K562 (cell line): ENCODE measurements around the gene TM7SF2. TPM values are rescaled to one million over a fixed set of nuclear protein-coding genes. Genes with fewer than 3 reads are reported as not detected.
A peak's percentile ranks its signal among the peaks of the same experiment; 100 is the strongest.

Experiments used
- ATF1 ChIP-seq, 2 experiments: fragments of 450-650 bp in 1 of 2; IDR thresholded peaks; 2 replicates each; pipeline ENCODE4 v1.6.1; 2016; ENCODE audit warnings: missing compliant biosample characterization in 1 of 2, missing genetic modification characterization in 1 of 2
- BACH1 ChIP-seq: fragments of 200-800 bp; sonication (Bioruptor generic); IDR thresholded peaks from 2 replicates; pipeline ENCODE4 v1.6.1; 2016; ENCODE audit warnings: missing genetic modification characterization, missing compliant biosample characterization
- C11orf30 ChIP-seq: fragments of 450-650 bp; IDR thresholded peaks from 2 replicates; pipeline ENCODE4 v1.6.1; 2016; ENCODE audit warnings: low read depth, mild to moderate bottlenecking
- CHD1 ChIP-seq: fragments of 200-600 bp; sonication (generic); IDR thresholded peaks from one replicate; pipeline ENCODE4 v1.6.1; 2012; ENCODE audit warnings: mild to moderate bottlenecking, moderate library complexity, low read length, inconsistent platforms
- DNMT1 ChIP-seq: fragments of 450-650 bp; IDR thresholded peaks from 2 replicates; pipeline ENCODE4 v1.6.1; 2016; ENCODE audit warnings: antibody characterized with exemption, mild to moderate bottlenecking
- FOXJ2 ChIP-seq: fragments of 200-800 bp; sonication (Bioruptor generic); IDR thresholded peaks from 2 replicates; pipeline ENCODE4 v1.6.1; 2016; ENCODE audit warnings: missing genetic modification characterization, missing compliant biosample characterization
- GATAD2A ChIP-seq: fragments of 450-650 bp; IDR thresholded peaks from 2 replicates; pipeline ENCODE4 v1.6.1; 2017
- IFI16 ChIP-seq: fragments of 250-450 bp; sonication (Bioruptor Pico); IDR thresholded peaks from 2 replicates; pipeline ENCODE4 v2.1.2; 2022; ENCODE audit warnings: mild to moderate bottlenecking, inconsistent platforms
- IRF9 ChIP-seq: fragments of 450-650 bp; IDR thresholded peaks from 2 replicates; pipeline ENCODE4 v1.6.1; 2016; ENCODE audit warnings: missing biosample characterization, missing genetic modification characterization
- MYNN ChIP-seq, 2 experiments: sonication (generic); formaldehyde crosslinking in 1 of 2; IDR thresholded peaks; 2 replicates each; pipeline versions ENCODE4 v1.5.0 to v1.6.1; 2016 to 2020; ENCODE audit warnings: antibody characterized with exemption in 1 of 2, missing genetic modification reagents in 1 of 2
- NFE2 ChIP-seq: IDR thresholded peaks from 2 replicates; pipeline ENCODE4 v1.6.1; 2014; ENCODE audit warnings: antibody characterized with exemption, low read depth
- PURB ChIP-seq: sonication (generic); formaldehyde crosslinking; IDR thresholded peaks from 2 replicates; pipeline ENCODE4 v1.9.0; 2021; ENCODE audit warnings: low read depth, mild to moderate bottlenecking, missing genetic modification reagents
- SFPQ ChIP-seq: fragments of 200-400 bp; formaldehyde crosslinking; IDR thresholded peaks from 2 replicates; pipeline ENCODE4 v1.6.1; 2017; ENCODE audit warnings: mild to moderate bottlenecking, low read depth, low read length, moderate library complexity
- STAT5A ChIP-seq: IDR thresholded peaks from 2 replicates; pipeline ENCODE4 v1.6.1; 2012; ENCODE audit warnings: low read length, inconsistent platforms, borderline replicate concordance
- TARDBP ChIP-seq: fragments of 450-650 bp; IDR thresholded peaks from 2 replicates; pipeline ENCODE4 v1.6.1; 2016
- TEAD4 ChIP-seq, 2 experiments: sonication (generic) in 1 of 2; formaldehyde crosslinking in 1 of 2; IDR thresholded peaks; 2 replicates each; pipeline versions ENCODE4 v1.6.1 to v1.8.0; 2012 to 2022; ENCODE audit warnings: borderline replicate concordance in 1 of 2, inconsistent platforms in 1 of 2, low read length in 1 of 2, mild to moderate bottlenecking in 1 of 2, missing genetic modification reagents in 1 of 2
- ZNF174 ChIP-seq: fragments of 250-450 bp; sonication (Bioruptor Pico); IDR thresholded peaks from 2 replicates; pipeline ENCODE4 v1.4.0; 2020; ENCODE audit warnings: mild to moderate bottlenecking
- ZNF232 ChIP-seq: sonication (generic); formaldehyde crosslinking; IDR thresholded peaks from 2 replicates; pipeline ENCODE4 v1.8.0; 2022; ENCODE audit warnings: mild to moderate bottlenecking, missing genetic modification reagents
- polyA plus RNA-seq, 8 experiments: library from polyadenylated mRNA; depleted of rRNA in 4 of 8; stranded (reverse) in 5 of 8; unstranded in 3 of 8; fragments of >200 nt; fragmentation: Nextera tagmentation in 2 of 8; fragmentation: Illumina TruSeq in 1 of 8; extraction: Ambion mirVana in 2 of 8; extraction: Trizol in 1 of 8; gene quantifications; 2 replicates each; pipeline versions ENCODE4 v1.2.1 to v1.2.3, GENCODE V29; 2011 to 2014; ENCODE audit warnings: inconsistent platforms in 1 of 8, missing spikeins in 1 of 8
- total RNA-seq, 7 experiments: library from RNA; depleted of rRNA in 6 of 7; stranded (reverse); fragments of >200 nt in 6 of 7; fragmentation: Illumina TruSeq in 2 of 7; extraction: Trizol in 2 of 7; gene quantifications; 2 replicates each; pipeline versions ENCODE4 v1.2.1 to v1.2.3, GENCODE V29; 2011 to 2021; ENCODE audit warnings: low replicate concordance in 1 of 7
- TF ChIP-seq, protein P1 (sequence below): fragments of 450-650 bp; formaldehyde crosslinking; IDR thresholded peaks from 2 replicates; pipeline ENCODE4 v1.4.0; 2020; ENCODE audit warnings: mild to moderate bottlenecking, mixed read lengths
- TF ChIP-seq, protein P2 (sequence below): IDR thresholded peaks from 2 replicates; pipeline ENCODE4 v1.6.1; 2012; ENCODE audit warnings: low read depth, low read length, improper control_type of control experiment, borderline replicate concordance
- TF ChIP-seq, protein P3 (sequence below): fragments of 250-450 bp; sonication (Bioruptor Pico); IDR thresholded peaks from 2 replicates; pipeline ENCODE4 v1.8.0; 2022; ENCODE audit warnings: moderate library complexity, mild to moderate bottlenecking, inconsistent platforms

TM7SF2 gene
- total and polyA plus RNA-seq, 9 of the 15 experiments (the other 6 are each of a cell fraction or from before 2014, with no cell fraction given), result 1.2 to 22.0 (median 14.3) TPM

- TF ChIP-seq C11orf30, result peak; percentile 96
- TF ChIP-seq ZNF174 (CRISPR knock-in tag), result no peak
- TF ChIP-seq MYNN (IDR thresholded peaks at IDR 0.05), result peak; percentile 43; the same call in 1 of the 2 replicates
- TF ChIP-seq MYNN (CRISPR knock-in tag; IDR thresholded peaks at IDR 0.05), result no peak
- TF ChIP-seq ZNF232 (CRISPR knock-in tag), result no peak; the same call in 1 of the 2 replicates
- TF ChIP-seq FOXJ2, result no peak
- no peak for TF ChIP-seq SFPQ
- TF ChIP-seq PURB, result no peak
- TF ChIP-seq IRF9 (tag), result no peak
- no peak for TF ChIP-seq BACH1 (tag)
- TF ChIP-seq DNMT1, result no peak
- TF ChIP-seq GATAD2A, result no peak
- TF ChIP-seq TARDBP, result no peak; the same call in 1 of the 2 replicates
- TF ChIP-seq, protein P1, sequence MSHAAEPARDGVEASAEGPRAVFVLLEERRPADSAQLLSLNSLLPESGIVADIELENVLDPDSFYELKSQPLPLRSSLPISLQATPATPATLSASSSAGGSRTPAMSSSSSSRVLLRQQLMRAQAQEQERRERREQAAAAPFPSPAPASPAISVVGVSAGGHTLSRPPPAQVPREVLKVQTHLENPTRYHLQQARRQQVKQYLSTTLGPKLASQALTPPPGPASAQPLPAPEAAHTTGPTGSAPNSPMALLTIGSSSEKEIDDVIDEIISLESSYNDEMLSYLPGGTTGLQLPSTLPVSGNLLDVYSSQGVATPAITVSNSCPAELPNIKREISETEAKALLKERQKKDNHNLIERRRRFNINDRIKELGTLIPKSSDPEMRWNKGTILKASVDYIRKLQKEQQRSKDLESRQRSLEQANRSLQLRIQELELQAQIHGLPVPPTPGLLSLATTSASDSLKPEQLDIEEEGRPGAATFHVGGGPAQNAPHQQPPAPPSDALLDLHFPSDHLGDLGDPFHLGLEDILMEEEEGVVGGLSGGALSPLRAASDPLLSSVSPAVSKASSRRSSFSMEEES (CRISPR knock-in tag), result no peak
- no peak for TF ChIP-seq TEAD4 (IDR thresholded peaks at IDR 0.05; ENCODE audit: low read length)
- TF ChIP-seq TEAD4 (CRISPR knock-in tag; IDR thresholded peaks at IDR 0.05; ENCODE audit: borderline replicate concordance), result no peak
- TF ChIP-seq, protein P2, sequence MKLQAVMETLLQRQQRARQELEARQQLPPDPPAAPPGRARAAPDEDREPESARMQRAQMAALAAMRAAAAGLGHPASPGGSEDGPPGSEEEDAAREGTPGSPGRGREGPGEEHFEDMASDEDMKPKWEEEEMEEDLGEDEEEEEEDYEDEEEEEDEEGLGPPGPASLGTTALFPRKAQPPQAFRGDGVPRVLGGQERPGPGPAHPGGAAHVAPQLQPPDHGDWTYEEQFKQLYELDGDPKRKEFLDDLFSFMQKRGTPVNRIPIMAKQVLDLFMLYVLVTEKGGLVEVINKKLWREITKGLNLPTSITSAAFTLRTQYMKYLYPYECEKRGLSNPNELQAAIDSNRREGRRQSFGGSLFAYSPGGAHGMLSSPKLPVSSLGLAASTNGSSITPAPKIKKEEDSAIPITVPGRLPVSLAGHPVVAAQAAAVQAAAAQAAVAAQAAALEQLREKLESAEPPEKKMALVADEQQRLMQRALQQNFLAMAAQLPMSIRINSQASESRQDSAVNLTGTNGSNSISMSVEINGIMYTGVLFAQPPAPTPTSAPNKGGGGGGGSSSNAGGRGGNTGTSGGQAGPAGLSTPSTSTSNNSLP, result no peak
- TF ChIP-seq ATF1 (CRISPR knock-in tag; IDR thresholded peaks at IDR 0.05), result peak; percentile 94
- peak; percentile 99 for TF ChIP-seq ATF1 (tag; IDR thresholded peaks at IDR 0.05)
- TF ChIP-seq, protein P3, sequence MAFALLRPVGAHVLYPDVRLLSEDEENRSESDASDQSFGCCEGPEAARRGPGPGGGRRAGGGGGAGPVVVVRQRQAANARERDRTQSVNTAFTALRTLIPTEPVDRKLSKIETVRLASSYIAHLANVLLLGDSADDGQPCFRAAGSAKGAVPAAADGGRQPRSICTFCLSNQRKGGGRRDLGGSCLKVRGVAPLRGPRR (CRISPR knock-in tag), result no peak
- no peak for TF ChIP-seq STAT5A
- no peak for TF ChIP-seq IFI16
- TF ChIP-seq CHD1, result no peak
- peak; percentile 34; the same call in 1 of the 2 replicates for TF ChIP-seq NFE2
Measured at GRCh38 chr11:65121865-65122696, 10.4 kb downstream of the TM7SF2 start, which contains the start of the genes FAU and MRPL49 (continued).
